WI38 (cell line): ENCODE results near the gene LRCH4.

ENCODE experiments used
- H3K4me3 ChIP-seq: 2 replicates; pipeline ENCODE4 v1.5.1; 2011; ENCODE audit warnings: low read depth, mild to moderate bottlenecking, control low read depth, low read length
- CTCF ChIP-seq: IDR thresholded peaks from 2 replicates; pipeline ENCODE4 v1.5.1; 2012; ENCODE audit warnings: low read depth, mild to moderate bottlenecking, control low read depth, low read length

Gene LRCH4

GRCh38 chr7:100612730-100613390 lies 26.9 kb upstream of the LRCH4 start:
- peak overlapping the region; percentile 86 for H3K4me3 ChIP-seq
- TF ChIP-seq CTCF, result no peak

DNA sequence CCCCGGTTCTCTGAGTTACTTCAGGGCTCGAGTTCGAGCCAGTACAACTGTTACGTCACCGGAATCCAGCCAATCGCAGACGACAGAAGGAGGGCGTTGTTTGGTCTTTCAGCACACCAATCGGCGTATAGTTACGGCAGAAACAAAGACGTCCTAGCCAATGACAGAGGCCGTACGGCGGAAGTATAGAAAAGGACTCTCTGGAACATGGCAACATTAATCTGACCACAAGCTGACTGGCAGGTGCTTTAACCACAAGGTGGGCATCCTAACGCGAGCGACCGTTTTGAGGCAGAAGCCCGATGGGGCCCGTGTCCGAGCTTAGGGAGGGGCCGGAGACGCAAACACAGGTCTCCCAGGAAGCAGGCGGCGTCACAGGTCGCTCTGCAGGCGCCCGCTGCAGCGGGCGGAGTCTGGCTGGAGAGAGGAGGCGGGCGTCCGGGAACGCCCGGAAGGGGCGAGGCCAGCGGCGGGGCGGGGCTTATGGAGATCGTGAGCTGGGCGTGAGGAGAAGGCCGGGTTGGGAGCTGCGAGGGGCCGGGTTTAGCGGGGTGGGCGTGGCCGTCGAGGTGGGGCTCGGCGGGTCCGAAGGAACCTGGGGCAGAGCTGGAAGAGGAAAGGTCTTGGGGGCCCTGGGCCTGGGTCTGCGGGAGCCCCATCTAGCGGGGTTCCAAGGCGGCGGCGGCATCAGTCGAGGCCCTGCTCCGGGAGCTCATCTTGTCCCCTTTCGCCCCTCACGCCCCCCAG lies 26.2 kb upstream of the LRCH4 start, which contains the start of gene MOSPD3:
TSS of gene MOSPD3 (plus strand) at position 558 of the 747 bp plus-strand sequence. CDS start 252 bp downstream, outside the sequence.
- no peak for TF ChIP-seq CTCF
- peak within 1 kb of the TSS; percentile 86 for H3K4me3 ChIP-seq

- TF ChIP-seq CTCF, result no peak
- H3K4me3 ChIP-seq, result no peak overlapping the region
These were observed 24.0 kb upstream of the LRCH4 start for GRCh38 chr7:100609958-100610357.

DNA sequence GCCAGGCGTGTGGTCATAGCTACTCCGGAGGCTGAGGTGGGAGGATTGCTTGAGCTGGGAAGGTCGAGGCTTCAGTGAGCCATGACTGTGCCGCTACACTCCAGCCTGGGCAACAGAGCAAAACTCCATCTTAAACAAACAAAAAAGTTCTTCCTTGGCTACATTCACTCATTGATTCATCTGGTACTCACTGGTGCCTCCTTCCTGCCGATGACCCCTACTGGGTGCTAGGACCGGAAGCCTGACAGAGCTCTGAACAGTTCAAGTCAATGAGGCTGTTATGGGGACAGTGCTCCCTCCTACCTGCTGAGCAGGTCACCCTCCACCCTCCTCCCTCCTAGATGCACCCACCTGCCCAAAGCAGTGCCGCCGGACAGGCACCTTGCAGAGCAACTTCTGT lies 21.2 kb upstream of the LRCH4 start:
- no peak for TF ChIP-seq CTCF
- H3K4me3 ChIP-seq, result no peak overlapping the region

DNA sequence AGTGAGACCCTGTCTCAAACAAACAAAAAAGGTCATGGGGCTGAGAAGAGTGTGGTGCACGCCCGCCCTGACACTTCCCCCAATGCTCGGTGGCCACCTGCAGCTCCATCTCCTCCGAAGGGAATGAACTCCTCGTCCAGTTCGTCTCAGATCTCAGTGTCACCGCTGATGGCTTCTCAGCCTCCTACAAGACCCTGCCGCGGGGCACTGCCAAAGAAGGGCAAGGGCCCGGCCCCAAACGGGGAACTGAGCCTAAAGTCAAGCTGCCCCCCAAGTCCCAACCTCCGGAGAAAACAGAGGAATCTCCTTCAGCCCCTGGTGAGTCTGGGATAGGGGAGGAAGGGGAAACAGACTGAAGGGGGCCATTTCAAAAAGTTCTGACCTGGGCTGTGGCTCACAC lies 20.4 kb upstream of the LRCH4 start:
- no peak for TF ChIP-seq CTCF

DNA sequence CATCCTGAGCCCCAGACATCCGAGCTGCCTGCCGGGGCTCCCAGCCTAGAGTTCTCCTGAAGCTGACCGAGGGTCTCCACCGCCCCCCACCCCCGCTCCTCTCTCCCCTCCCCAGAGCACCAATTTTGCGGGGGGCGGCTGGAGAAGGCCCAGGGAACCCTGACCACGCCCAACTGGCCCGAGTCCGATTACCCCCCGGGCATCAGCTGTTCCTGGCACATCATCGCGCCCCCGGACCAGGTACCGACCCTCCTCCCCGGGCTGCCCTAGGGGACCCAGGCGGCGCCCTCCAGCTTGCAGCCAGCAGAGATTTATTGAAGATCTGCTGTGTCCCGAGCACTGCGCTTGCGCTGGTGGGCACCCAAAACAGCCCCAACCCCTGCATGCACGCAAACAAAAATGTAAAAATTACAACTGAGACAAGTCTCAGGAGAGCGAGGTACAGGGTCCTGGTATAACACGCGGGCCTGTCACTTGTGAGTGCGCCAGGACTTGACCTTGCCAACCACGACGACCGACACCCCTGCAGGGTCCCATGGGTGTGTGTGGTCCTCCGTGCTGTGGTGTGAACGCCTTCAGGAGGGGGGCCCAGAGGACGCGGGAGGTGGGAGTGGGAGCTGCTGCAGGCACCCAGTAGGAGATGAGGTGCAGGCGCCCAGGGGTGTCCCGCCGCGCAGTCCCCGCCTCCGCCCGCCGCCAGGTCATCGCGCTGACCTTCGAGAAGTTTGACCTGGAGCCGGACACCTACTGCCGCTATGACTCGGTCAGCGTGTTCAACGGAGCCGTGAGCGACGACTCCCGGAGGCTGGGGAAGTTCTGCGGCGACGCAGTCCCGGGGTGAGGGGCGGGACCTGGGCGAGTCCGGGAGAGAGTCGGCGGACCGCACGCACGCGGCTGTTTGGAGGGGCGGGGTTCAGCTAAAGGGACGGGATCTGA lies 19.3 kb upstream of the LRCH4 start:
- no peak for TF ChIP-seq CTCF
- peak overlapping the region; percentile 55 for H3K4me3 ChIP-seq

More for the DNA sequence above, 20.4 kb upstream of the LRCH4 start:
- H3K4me3 ChIP-seq, result no peak overlapping the region
